NCI-H446 treated with DMSO at 0.1 percent for 48 hours (cell line): ENCODE data around the gene SLC9A1.

Experiments used
- DNase-seq: peaks from one replicate; lab custom pipeline; 2025; lab: John Stamatoyannopoulos, UW

Gene SLC9A1

GRCh38 chr1:27070390-27071048 is 84.4 kb downstream of the SLC9A1 start:
- no peak for DNase-seq

GRCh38 chr1:27068922-27069321 is 86.0 kb downstream of the SLC9A1 start:
- DNase-seq, result no peak

GRCh38 chr1:27065999-27066630 is 88.8 kb downstream of the SLC9A1 start:
- no peak for DNase-seq

GRCh38 chr1:27060891-27061290 is 94.0 kb downstream of the SLC9A1 start:
- no peak for DNase-seq

- DNase-seq, result no peak
Measured at GRCh38 chr1:27058966-27059669, 95.8 kb downstream of the SLC9A1 start.

GRCh38 chr1:27057801-27058625 is 96.9 kb downstream of the SLC9A1 start:
- no peak for DNase-seq

GRCh38 chr1:27057389-27057788 is 97.5 kb downstream of the SLC9A1 start:
- no peak for DNase-seq

- DNase-seq, result no peak
Measured at GRCh38 chr1:27053977-27054753, 100.8 kb downstream of the SLC9A1 start.

- no peak for DNase-seq
Measured at GRCh38 chr1:27052527-27052926, 102.4 kb downstream of the SLC9A1 start.

- DNase-seq, result no peak
Measured at GRCh38 chr1:27049607-27050006, 105.3 kb downstream of the SLC9A1 start.

- DNase-seq, result no peak
Measured at GRCh38 chr1:27049100-27049499, 105.8 kb downstream of the SLC9A1 start.
